ENCODE results near the gene NCBP3.

DNA sequence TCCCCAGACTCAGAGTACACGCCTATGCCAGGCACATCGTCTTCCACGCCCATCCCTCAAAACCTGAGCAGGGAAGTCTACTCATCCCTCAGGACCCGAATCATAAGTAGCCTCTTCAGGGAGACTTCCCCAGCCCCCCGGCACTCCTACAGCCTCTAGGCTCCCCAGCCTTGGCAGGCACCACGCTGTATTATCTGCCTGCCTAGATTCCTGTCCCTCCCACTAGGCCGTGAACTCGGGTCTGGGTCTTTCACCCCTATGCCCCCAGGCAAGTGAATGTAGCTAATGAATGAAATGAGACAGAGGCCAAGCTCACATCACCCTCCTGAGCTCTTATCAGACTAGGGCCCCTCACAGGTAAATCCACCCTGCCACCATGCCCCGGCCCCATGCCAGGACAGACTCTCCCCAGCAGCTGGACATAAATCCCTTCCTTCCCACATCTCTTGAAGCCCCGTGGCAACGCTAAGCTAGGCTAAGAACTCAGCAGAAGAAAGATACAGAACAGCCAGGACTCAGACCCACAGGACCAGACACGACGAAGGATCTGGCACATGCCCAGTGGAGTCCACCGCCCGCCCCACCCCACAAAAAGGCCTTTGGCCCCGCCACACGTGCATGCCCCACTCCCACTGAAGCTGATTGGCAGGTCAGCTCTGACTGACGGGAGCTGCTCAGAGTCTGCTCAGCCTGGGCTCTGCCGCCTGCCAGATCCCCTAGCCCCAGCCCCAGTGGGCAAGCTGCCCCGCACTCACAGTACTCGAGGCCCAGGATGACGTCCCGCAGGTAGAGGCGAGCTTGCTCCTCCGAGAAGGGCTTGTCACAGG is 33.8 kb upstream of the NCBP3 start:
- TF ChIP-seq EP300 (IDR thresholded peaks at IDR 0.05) = no peak
- TF ChIP-seq POLR2AphosphoS5 (IDR thresholded peaks at IDR 0.05) = no peak
